CD4-positive, alpha-beta T cell treated with Interleukin-10 for 1 hour (primary cell): Measurements from ENCODE around the gene NEK11.
"Not testable (repeated sequence)": the region's sequence is repeated elsewhere in the genome, so short reads cannot be mapped to it uniquely, and the experiment has no call there.

ENCODE experiments used
- DNase-seq: peaks from one replicate; pipeline ENCODE4 v3.0.0-alpha.2; 2020

Gene NEK11

GRCh38 chr3:131370935-131371687, 344.4 kb downstream of the NEK11 start:
- DNase-seq, result no peak

DNA sequence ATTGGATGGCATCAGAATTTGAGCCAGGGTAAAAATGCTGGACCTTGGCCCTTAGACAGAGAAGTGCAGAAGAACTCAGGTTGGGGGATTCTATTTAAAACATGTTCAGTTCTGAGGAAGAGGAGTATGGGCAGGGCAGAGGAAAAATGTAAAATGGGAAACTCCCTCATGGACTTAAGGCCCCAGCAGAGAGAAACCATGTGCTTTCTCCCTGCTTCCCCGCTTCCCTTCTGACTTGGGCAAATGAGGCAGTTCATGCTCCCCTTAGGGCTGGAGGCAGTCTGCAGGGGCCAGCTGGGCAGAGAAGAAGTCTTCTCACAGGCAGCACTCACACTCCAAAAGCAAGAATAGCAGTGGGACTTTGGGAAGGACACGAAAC, 345.0 kb downstream of the NEK11 start:
- no peak for DNase-seq

- DNase-seq, result no peak
These were observed 348.1 kb downstream of the NEK11 start for GRCh38 chr3:131374741-131375140.

- not testable (repeated sequence) for DNase-seq
These were observed 354.3 kb downstream of the NEK11 start for GRCh38 chr3:131380821-131381444.

GRCh38 chr3:131381445-131382291, 355.0 kb downstream of the NEK11 start, which contains the start of gene NUDT16:
Gene NUDT16 (plus strand): TSS chr3:131381774. CDS start chr3:131381805, 31 bp downstream.
- peak; percentile 97 for DNase-seq

- DNase-seq, result peak; percentile 24
These were observed 359.9 kb downstream of the NEK11 start for GRCh38 chr3:131386429-131387165.

DNA sequence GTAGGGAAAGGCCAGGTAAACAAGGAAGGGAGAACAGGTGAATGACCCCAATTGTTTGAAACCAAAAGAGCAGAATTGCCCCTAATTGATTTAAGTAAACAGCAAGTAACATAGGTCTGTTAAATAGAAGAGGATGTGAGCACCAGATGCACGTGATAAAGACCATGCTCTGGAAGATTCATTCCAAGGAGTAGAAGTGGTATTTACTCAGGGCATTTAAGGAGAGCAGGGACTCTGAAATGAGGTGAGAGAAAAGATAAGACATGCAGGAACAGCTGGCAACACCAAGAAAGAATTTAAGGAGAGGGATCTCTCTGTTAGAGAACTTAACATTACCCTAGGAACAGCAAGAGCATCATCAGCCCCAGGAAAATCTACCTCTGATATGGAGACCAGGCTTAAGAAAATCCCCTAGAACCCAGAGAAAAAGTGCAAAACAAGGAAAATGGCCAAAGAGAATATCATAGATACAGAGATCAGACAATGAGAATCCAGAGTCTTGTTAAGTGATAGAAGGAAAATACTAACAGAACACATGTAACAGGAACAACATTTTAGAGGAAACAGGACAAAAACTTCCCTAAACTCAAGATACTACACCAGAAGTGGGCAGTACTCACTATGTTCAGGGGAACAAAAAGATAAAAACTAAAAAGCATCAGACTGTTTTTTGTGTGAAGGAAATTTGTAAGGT, 361.3 kb downstream of the NEK11 start:
- no peak for DNase-seq

GRCh38 chr3:131388490-131388799, 361.8 kb downstream of the NEK11 start:
- no peak for DNase-seq

- DNase-seq, result no peak
These were observed 363.7 kb downstream of the NEK11 start for GRCh38 chr3:131390331-131390730.

- DNase-seq, result no peak
These were observed 366.4 kb downstream of the NEK11 start for GRCh38 chr3:131393051-131393450.

GRCh38 chr3:131393868-131394267, 367.2 kb downstream of the NEK11 start:
- DNase-seq, result no peak

- no peak for DNase-seq
These were observed 367.7 kb downstream of the NEK11 start for GRCh38 chr3:131394400-131394799.

GRCh38 chr3:131396170-131396569, 369.5 kb downstream of the NEK11 start:
- DNase-seq, result no peak

GRCh38 chr3:131397889-131398288, 371.2 kb downstream of the NEK11 start:
- DNase-seq, result no peak
